A549 (cell line): ENCODE measurements around the gene AP4S1. TPM values are rescaled to one million over a fixed set of nuclear protein-coding genes. Genes with fewer than 3 reads are reported as not detected.

Experiments
- polyA plus RNA-seq, 4 experiments: library from polyadenylated mRNA; depleted of rRNA in 3 of 4; stranded (reverse); fragments of >200 nt; fragmentation: RNase III in 1 of 4; extraction: RNeasy Plus Mini Kit Qiagen cat#74134 plus additional on column Dnase treatment in 1 of 4; gene quantifications; 2 replicates in 3 of 4; 3 replicates in 1 of 4; pipeline ENCODE4 v1.2.3, GENCODE V29; 2011 to 2017
- small RNA-seq, 6 experiments: library from RNA; depleted of rRNA; stranded (forward); fragments of <200 nt; gene quantifications; one replicate each; pipeline ENCODE3, GENCODE V24; 2012

Gene AP4S1
- polyA plus RNA-seq, 2 of the 4 experiments (the other 2 are of a cell fraction) = 12.4 to 13.4 TPM

Small RNAs within 50 kb of the gene (small RNA-seq; reads per million reads assigned to genes)
- gene MIR624 (0.04 to 27.5 (median 8.0) reads per million in 6 experiments), gene RNU6-541P (0 reads per million in 6 experiments)

Other genes starting within 250 kb of the AP4S1 start
- 45.9 and 53.1 TPM in 2 replicates for gene COCH, start 151.1 kb upstream of the AP4S1 start, polyA plus RNA-seq (2011; rRNA removed)
- 27.6 to 33.0 TPM (median 31.9 TPM) in 3 replicates for gene COCH, start 151.1 kb upstream of the AP4S1 start, polyA plus RNA-seq (2017; fragmentation: RNase III; extraction: RNeasy Plus Mini Kit Qiagen cat#74134 plus additional on column Dnase treatment)
- 37.3 and 44.8 TPM in 2 replicates for gene STRN3, start 730 bp downstream of the AP4S1 start, polyA plus RNA-seq (2011; rRNA removed)
- gene STRN3, start 730 bp downstream of the AP4S1 start, polyA plus RNA-seq (2017; fragmentation: RNase III; extraction: RNeasy Plus Mini Kit Qiagen cat#74134 plus additional on column Dnase treatment) = 21.6 to 22.9 TPM (median 22.1 TPM) in 3 replicates
- 149 and 154 TPM in 2 replicates for gene HECTD1, start 182.1 kb downstream of the AP4S1 start, polyA plus RNA-seq (2011; rRNA removed)
- 58.8 to 60.9 TPM (median 60.7 TPM) in 3 replicates for gene HECTD1, start 182.1 kb downstream of the AP4S1 start, polyA plus RNA-seq (2017; fragmentation: RNase III; extraction: RNeasy Plus Mini Kit Qiagen cat#74134 plus additional on column Dnase treatment)